ENCODE results near the gene MTPN.

The MTPN gene

GRCh38 chr7:135950972-135951371, 26.2 kb downstream of the MTPN start:
- no peak for DNase-seq (ENCODE audit: low read depth)
- no peak overlapping the region for H3K4me3 ChIP-seq (ENCODE audit: low read depth, low read length)
- no peak for TF ChIP-seq CTCF (IDR thresholded peaks at IDR 0.05; ENCODE audit: low read depth, low read length)
- no peak for TF ChIP-seq MYC (IDR thresholded peaks at IDR 0.05; ENCODE audit: low read depth, low read length)
- no peak for TF ChIP-seq POLR2A (IDR thresholded peaks at IDR 0.05; ENCODE audit: extremely low read depth, insufficient read length)
- no peak for TF ChIP-seq MAX (IDR thresholded peaks at IDR 0.05; ENCODE audit: low read depth, low read length)

GRCh38 chr7:135950429-135950828, 26.7 kb downstream of the MTPN start:
- DNase-seq (ENCODE audit: low read depth), result no peak
- TF ChIP-seq MAX (IDR thresholded peaks at IDR 0.05; ENCODE audit: low read depth, low read length), result no peak
- no peak for TF ChIP-seq CTCF (IDR thresholded peaks at IDR 0.05; ENCODE audit: low read depth, low read length)
- TF ChIP-seq MYC (IDR thresholded peaks at IDR 0.05; ENCODE audit: low read depth, low read length), result no peak
- no peak for TF ChIP-seq POLR2A (IDR thresholded peaks at IDR 0.05; ENCODE audit: extremely low read depth, insufficient read length)
- no peak overlapping the region for H3K4me3 ChIP-seq (ENCODE audit: low read depth, low read length)

- TF ChIP-seq MYC (IDR thresholded peaks at IDR 0.05; ENCODE audit: low read depth, low read length) (no peak), POLR2A (IDR thresholded peaks at IDR 0.05; ENCODE audit: extremely low read depth, insufficient read length) (no peak), CTCF (IDR thresholded peaks at IDR 0.05; ENCODE audit: low read depth, low read length) (no peak), MAX (IDR thresholded peaks at IDR 0.05; ENCODE audit: low read depth, low read length) (no peak)
- DNase-seq (ENCODE audit: low read depth), result no peak
- H3K4me3 ChIP-seq (ENCODE audit: low read depth, low read length), result no peak overlapping the region
Measured at GRCh38 chr7:135946289-135947055, 30.7 kb downstream of the MTPN start.

- no peak for TF ChIP-seq MAX (IDR thresholded peaks at IDR 0.05; ENCODE audit: low read depth, low read length)
- no peak for TF ChIP-seq POLR2A (IDR thresholded peaks at IDR 0.05; ENCODE audit: extremely low read depth, insufficient read length)
- no peak for TF ChIP-seq CTCF (IDR thresholded peaks at IDR 0.05; ENCODE audit: low read depth, low read length)
- no peak for TF ChIP-seq MYC (IDR thresholded peaks at IDR 0.05; ENCODE audit: low read depth, low read length)
- no peak overlapping the region for H3K4me3 ChIP-seq (ENCODE audit: low read depth, low read length)
- no peak for DNase-seq (ENCODE audit: low read depth)
Measured at GRCh38 chr7:135944753-135945152, 32.4 kb downstream of the MTPN start.

- no peak overlapping the region for H3K4me3 ChIP-seq (ENCODE audit: low read depth, low read length)
- TF ChIP-seq MYC (IDR thresholded peaks at IDR 0.05; ENCODE audit: low read depth, low read length) (no peak), POLR2A (IDR thresholded peaks at IDR 0.05; ENCODE audit: extremely low read depth, insufficient read length) (no peak), CTCF (IDR thresholded peaks at IDR 0.05; ENCODE audit: low read depth, low read length) (no peak), MAX (IDR thresholded peaks at IDR 0.05; ENCODE audit: low read depth, low read length) (no peak)
- no peak for DNase-seq (ENCODE audit: low read depth)
Measured at GRCh38 chr7:135943134-135943879, 33.9 kb downstream of the MTPN start.
